PC-9 (cell line): ENCODE measurements around the gene PSMB2.

Experiments used
- EZH2 ChIP-seq: fragments of 200-600 bp; sonication (generic); IDR thresholded peaks from 2 replicates; pipeline ENCODE4 v1.8.0; 2017; ENCODE audit warnings: antibody characterized with exemption, low read depth
- TF ChIP-seq, protein P1 (sequence below): fragments of 200-600 bp; sonication (generic); conservative IDR thresholded peaks from 2 replicates; pipeline ENCODE4 v1.6.1; 2017; ENCODE audit warnings: mixed run types, antibody characterized with exemption, mild to moderate bottlenecking, moderate library complexity

DNA sequence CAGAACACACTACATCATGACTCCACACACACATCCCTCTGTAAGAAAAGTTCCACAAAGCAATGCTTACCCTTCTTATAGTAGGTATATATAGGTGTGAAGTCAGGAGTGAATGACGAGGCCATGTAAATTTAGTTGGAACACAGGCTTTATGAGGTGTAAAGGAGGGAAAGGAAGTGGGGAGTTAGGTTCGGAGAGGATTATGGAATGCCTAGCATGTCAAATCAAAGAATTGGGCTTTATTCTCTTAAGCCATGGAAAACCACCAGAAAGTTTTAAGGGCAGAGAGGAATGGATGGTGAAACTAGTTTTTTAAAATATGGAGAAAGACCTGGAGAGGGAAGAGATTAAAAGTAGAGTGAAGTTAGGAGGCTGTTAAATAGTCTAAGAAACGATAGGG, 41.9 kb downstream of the PSMB2 start:
- TF ChIP-seq, protein P1, sequence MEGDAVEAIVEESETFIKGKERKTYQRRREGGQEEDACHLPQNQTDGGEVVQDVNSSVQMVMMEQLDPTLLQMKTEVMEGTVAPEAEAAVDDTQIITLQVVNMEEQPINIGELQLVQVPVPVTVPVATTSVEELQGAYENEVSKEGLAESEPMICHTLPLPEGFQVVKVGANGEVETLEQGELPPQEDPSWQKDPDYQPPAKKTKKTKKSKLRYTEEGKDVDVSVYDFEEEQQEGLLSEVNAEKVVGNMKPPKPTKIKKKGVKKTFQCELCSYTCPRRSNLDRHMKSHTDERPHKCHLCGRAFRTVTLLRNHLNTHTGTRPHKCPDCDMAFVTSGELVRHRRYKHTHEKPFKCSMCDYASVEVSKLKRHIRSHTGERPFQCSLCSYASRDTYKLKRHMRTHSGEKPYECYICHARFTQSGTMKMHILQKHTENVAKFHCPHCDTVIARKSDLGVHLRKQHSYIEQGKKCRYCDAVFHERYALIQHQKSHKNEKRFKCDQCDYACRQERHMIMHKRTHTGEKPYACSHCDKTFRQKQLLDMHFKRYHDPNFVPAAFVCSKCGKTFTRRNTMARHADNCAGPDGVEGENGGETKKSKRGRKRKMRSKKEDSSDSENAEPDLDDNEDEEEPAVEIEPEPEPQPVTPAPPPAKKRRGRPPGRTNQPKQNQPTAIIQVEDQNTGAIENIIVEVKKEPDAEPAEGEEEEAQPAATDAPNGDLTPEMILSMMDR = no peak
- no peak for TF ChIP-seq EZH2
